Natural killer cell (primary cell): Measurements from ENCODE around the gene ZNF90. TPM values are rescaled to one million over a fixed set of nuclear protein-coding genes. Genes with fewer than 3 reads are reported as not detected.
"Not testable (repeated sequence)": the region's sequence is repeated elsewhere in the genome, so short reads cannot be mapped to it uniquely, and the experiment has no call there.

Experiments
- ATAC-seq, 3 donors: fragments of 150-1000 bp in 2 of 3; fragments of 200-7000 bp in 1 of 3; cut with Tn5 transposase; 1 replicate in 1 of 3; 2 replicates in 2 of 3; pipeline ENCODE4 v1.10.0; 2021; ENCODE audit warnings: mild to moderate bottlenecking in 2 of 3, moderate library complexity in 2 of 3
- DNase-seq, 2 donors: peaks; one replicate each; pipeline versions ENCODE4 v3.0.0 to v3.0.0-alpha.2; 2013 to 2021; ENCODE audit warnings: mixed read lengths in 1 of 2
- H3K27ac ChIP-seq: one replicate; pipeline ENCODE4 v1.5.1; 2013; ENCODE audit warnings: mild to moderate bottlenecking, low read length
- H3K27me3 ChIP-seq: one replicate; pipeline ENCODE4 v1.6.1; 2013; ENCODE audit warnings: low read length; ENCODE audit not compliant: control insufficient read depth, insufficient read depth
- H3K36me3 ChIP-seq: one replicate; pipeline ENCODE4 v1.6.1; 2013; ENCODE audit warnings: low read length; ENCODE audit not compliant: control insufficient read depth, insufficient read depth
- H3K4me1 ChIP-seq: one replicate; pipeline ENCODE4 v1.6.1; 2013; ENCODE audit warnings: low read length; ENCODE audit not compliant: control insufficient read depth, insufficient read depth
- H3K4me3 ChIP-seq: one replicate; pipeline ENCODE4 v1.5.1; 2013; ENCODE audit warnings: low read length
- H3K9me3 ChIP-seq: one replicate; pipeline ENCODE4 v1.6.1; 2013; ENCODE audit warnings: low read length; ENCODE audit not compliant: control insufficient read depth, insufficient read depth
- H3K27ac Mint-ChIP-seq, 2 donors: one replicate each; pipeline ENCODE4 v1.8.0; 2022; ENCODE audit warnings: mild to moderate bottlenecking in 2 of 2, mixed read lengths in 2 of 2, moderate library complexity in 1 of 2
- H3K27me3 Mint-ChIP-seq, 2 donors: one replicate each; pipeline ENCODE4 v1.8.0; 2022; ENCODE audit warnings: low read depth in 2 of 2, mixed read lengths in 2 of 2
- H3K36me3 Mint-ChIP-seq: one replicate; pipeline ENCODE4 v1.8.0; 2022; ENCODE audit warnings: mixed read lengths
- H3K4me1 Mint-ChIP-seq, 2 donors: one replicate each; pipeline ENCODE4 v1.8.0; 2022; ENCODE audit warnings: mixed read lengths in 2 of 2
- H3K4me3 Mint-ChIP-seq: one replicate; pipeline ENCODE4 v1.8.0; 2022; ENCODE audit warnings: mild to moderate bottlenecking, moderate library complexity, mixed read lengths
- H3K9me3 Mint-ChIP-seq, 2 donors: one replicate each; pipeline ENCODE4 v1.8.0; 2022; ENCODE audit warnings: mixed read lengths in 2 of 2
- WGBS: methylation state at CpG from one replicate; pipeline ENCODE4 v1.1.7; 2013; ENCODE audit warnings: missing lambda C conversion rate; ENCODE audit not compliant: insufficient coverage; 5-methylcytosine and 5-hydroxymethylcytosine counted together
- intact Hi-C: fragments of 100-400 bp; cut with micrococcal nuclease; formaldehyde crosslinking; loops from one replicate; pipeline ENCODE4 v1.14.2; 2022
- total RNA-seq, 4 donors: library from RNA; stranded (reverse); fragments of 120-200 nt in 1 of 4; gene quantifications; one replicate each; pipeline versions ENCODE4 v1.2.3 to v1.2.4, GENCODE V29; 2013 to 2022
- TF ChIP-seq, protein P1 (sequence below): fragments of 200-600 bp; IDR thresholded peaks from one replicate; pipeline ENCODE4 v1.8.0; 2022; ENCODE audit warnings: antibody characterized with exemption

Gene ZNF90
- total RNA-seq, 3 donors from 2014 or later (not counting 1 experiment from before 2014, with no cell fraction given): 1.6 to 3.2 (median 1.8) TPM

DNA sequence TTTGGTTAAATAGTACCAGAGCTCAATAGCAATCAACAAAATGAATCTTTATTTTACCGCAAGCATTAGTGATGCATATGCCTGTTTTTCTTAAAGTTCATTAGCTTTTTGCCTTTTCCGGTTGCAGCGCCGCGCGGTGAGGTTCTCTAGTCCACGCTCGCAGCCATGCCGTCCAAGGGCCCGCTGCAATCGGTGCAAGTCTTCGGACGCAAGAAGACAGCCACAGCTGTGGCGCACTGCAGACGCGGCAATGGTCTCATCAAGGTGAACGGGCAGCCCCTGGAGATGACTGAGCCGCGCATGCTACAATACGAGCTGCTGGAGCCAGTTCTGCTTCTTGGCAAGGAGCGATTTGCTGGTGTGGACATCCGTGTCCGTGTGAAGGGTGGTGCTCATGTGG lies 47.1 kb downstream of the ZNF90 start:
- WGBS: 96% methylated on average over 23 of the region's 23 CpGs
- intact Hi-C loops: no loop called here
- no peak overlapping the region for H3K27ac ChIP-seq
- peaks cover 32% of the 10 kb centered on the region for H3K9me3 ChIP-seq
- DNase-seq: no peak
- Mint-ChIP-seq H3K27ac (no peak overlapping the region), H3K9me3 (peaks cover 0 to 14% of the 10 kb centered on the region in 2 donors), H3K4me1 (no peaks in the 10 kb centered on the region), H3K36me3 (peaks cover 34% of the 10 kb centered on the region), H3K4me3 (no peak overlapping the region), H3K27me3 (no peaks in the 10 kb centered on the region)
- H3K4me1 ChIP-seq: no peaks in the 10 kb centered on the region
- H3K27me3 ChIP-seq: no peaks in the 10 kb centered on the region
- no peaks in the 10 kb centered on the region for H3K36me3 ChIP-seq
- TF ChIP-seq, protein P1, sequence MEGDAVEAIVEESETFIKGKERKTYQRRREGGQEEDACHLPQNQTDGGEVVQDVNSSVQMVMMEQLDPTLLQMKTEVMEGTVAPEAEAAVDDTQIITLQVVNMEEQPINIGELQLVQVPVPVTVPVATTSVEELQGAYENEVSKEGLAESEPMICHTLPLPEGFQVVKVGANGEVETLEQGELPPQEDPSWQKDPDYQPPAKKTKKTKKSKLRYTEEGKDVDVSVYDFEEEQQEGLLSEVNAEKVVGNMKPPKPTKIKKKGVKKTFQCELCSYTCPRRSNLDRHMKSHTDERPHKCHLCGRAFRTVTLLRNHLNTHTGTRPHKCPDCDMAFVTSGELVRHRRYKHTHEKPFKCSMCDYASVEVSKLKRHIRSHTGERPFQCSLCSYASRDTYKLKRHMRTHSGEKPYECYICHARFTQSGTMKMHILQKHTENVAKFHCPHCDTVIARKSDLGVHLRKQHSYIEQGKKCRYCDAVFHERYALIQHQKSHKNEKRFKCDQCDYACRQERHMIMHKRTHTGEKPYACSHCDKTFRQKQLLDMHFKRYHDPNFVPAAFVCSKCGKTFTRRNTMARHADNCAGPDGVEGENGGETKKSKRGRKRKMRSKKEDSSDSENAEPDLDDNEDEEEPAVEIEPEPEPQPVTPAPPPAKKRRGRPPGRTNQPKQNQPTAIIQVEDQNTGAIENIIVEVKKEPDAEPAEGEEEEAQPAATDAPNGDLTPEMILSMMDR: no peak
- H3K4me3 ChIP-seq: no peak overlapping the region
- ATAC-seq: no peak

DNA sequence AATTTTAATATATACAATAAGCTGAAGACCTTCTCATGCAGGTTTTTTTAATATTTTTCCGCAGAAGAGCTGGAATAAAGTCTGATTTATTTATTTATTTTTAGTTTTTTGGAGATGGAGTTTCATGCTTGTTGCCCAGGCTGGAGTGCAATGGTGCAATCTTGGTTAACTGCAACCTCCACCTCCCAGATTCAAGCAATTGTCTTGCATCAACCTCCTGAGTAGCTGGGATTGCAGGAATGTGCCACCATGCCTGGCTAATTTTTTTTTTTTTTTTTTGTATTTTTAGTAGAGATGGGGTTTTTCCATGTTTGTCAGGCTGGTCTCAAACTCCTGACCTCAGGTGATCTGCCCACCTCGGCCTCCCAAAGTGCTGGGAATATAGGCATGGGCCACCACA lies 55.1 kb downstream of the ZNF90 start:
- intact Hi-C loops, H3K36me3 Mint-ChIP-seq, H3K4me3 ChIP-seq, DNase-seq, H3K36me3 ChIP-seq, H3K27ac ChIP-seq, H3K27ac Mint-ChIP-seq, H3K9me3 Mint-ChIP-seq, H3K27me3 Mint-ChIP-seq, H3K9me3 ChIP-seq, H3K4me1 ChIP-seq, ATAC-seq, H3K4me3 Mint-ChIP-seq, H3K27me3 ChIP-seq, H3K4me1 Mint-ChIP-seq: not testable (repeated sequence)
- 88% methylated on average over 1 of the region's 2 CpGs for WGBS

DNA sequence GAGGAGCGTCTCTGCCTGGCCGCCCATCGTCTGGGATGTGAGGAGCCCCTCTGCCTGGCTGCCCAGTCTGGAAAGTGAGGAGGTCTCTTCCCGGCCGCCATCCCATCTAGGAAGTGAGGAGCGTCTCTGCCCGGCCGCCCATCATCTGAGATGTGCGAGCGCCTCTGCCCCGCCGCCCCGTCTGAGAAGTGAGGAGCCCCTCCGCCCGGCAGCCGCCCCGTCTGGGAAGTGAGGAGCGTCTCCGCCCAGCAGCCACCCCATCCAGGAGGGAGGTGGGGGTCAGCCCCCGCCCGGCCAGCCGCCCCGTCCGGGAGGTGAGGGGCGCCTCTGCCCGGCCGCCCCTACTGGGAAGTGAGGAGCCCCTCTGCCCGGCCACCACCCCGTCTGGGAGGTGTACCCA lies 59.9 kb downstream of the ZNF90 start:
- not testable (repeated sequence) for DNase-seq, H3K9me3 ChIP-seq

DNA sequence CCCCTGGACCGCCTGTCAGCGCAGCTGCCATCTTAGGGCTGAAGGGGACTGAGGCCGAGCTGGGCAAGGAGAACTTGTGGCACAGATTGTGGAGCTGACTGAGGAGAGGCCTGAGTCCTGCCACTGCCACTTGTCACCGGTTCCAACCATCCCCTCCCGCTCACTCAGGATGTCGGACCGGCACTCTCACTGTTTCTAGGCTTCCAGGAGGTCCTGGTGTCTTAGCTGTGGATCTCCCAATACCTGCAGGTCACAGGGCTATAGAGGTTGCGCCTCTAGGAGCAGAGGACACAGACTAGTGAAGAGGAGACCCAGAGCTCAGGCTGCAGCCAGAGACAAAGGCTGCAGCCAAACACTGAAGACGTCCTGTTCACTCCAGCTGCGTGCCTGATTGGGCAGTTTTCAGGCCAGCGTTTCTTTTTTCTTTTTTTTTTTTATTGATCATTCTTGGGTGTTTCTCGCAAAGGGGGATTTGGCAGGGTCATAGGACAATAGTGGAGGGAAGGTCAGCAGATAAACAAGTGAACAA lies 73.9 kb downstream of the ZNF90 start:
- DNase-seq (no peak), ATAC-seq (no peak)
- WGBS: 91% methylated on average over 11 of the region's 12 CpGs
- TF ChIP-seq, protein P1: no peak
- H3K9me3 ChIP-seq: no peaks in the 10 kb centered on the region
- H3K4me1 ChIP-seq: no peaks in the 10 kb centered on the region
- no peaks in the 10 kb centered on the region for H3K27me3 Mint-ChIP-seq
- no peaks in the 10 kb centered on the region for H3K36me3 ChIP-seq
- no peaks in the 10 kb centered on the region for H3K9me3 Mint-ChIP-seq
- no peaks in the 10 kb centered on the region for H3K4me1 Mint-ChIP-seq
- H3K27ac ChIP-seq: no peak overlapping the region
- intact Hi-C loops: no loop called here
- no peak overlapping the region for H3K4me3 ChIP-seq
- no peaks in the 10 kb centered on the region for H3K27me3 ChIP-seq
- H3K36me3 Mint-ChIP-seq: no peaks in the 10 kb centered on the region
- H3K4me3 Mint-ChIP-seq: no peak overlapping the region
- H3K27ac Mint-ChIP-seq: no peak overlapping the region

More for the DNA sequence above, 59.9 kb downstream of the ZNF90 start:
- H3K27ac Mint-ChIP-seq, H3K27me3 Mint-ChIP-seq, intact Hi-C loops, ATAC-seq, H3K36me3 Mint-ChIP-seq, H3K4me1 ChIP-seq, H3K36me3 ChIP-seq, H3K4me3 ChIP-seq, H3K27ac ChIP-seq, H3K4me1 Mint-ChIP-seq, H3K4me3 Mint-ChIP-seq, H3K27me3 ChIP-seq, H3K9me3 Mint-ChIP-seq: not testable (repeated sequence)
- WGBS: 98% methylated on average over 19 of the region's 29 CpGs

DNA sequence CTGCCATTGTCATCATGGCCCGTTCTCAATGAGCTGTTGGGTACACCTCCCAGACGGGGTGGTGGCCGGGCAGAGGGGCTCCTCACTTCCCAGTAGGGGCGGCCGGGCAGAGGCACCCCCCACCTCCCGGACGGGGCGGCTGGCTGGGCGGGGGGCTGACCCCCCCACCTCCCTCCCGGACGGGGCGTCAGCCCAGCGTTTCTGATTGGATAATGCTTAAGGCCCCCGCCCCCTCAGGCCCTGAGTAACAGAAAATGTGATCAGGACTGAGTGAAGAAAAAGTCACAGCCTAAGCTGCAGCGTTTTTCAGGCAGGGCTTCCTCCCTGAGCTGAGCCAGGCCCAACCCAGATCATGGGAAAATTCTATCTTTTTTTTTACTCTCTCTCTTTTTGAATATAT lies 74.7 kb downstream of the ZNF90 start:
- H3K4me1 ChIP-seq, H3K36me3 ChIP-seq, H3K36me3 Mint-ChIP-seq, H3K9me3 ChIP-seq, H3K9me3 Mint-ChIP-seq, intact Hi-C loops, H3K27ac ChIP-seq, H3K4me3 ChIP-seq, H3K27me3 Mint-ChIP-seq, H3K27me3 ChIP-seq, H3K4me1 Mint-ChIP-seq, DNase-seq, H3K4me3 Mint-ChIP-seq, H3K27ac Mint-ChIP-seq, ATAC-seq: not testable (repeated sequence)
- WGBS: 80% methylated on average over 10 of the region's 15 CpGs
